ENCODE measurements around the gene FBXL13.
"Not testable (repeated sequence)": the region's sequence is repeated elsewhere in the genome, so short reads cannot be mapped to it uniquely, and the experiment has no call there.

FBXL13 gene

GRCh38 chr7:102811942-102812678 is 262.5 kb downstream of the FBXL13 start:
- DNase-seq = no peak

- no peak for DNase-seq
These were observed 263.7 kb downstream of the FBXL13 start for GRCh38 chr7:102810916-102811315.

GRCh38 chr7:102806613-102807012 is 268.0 kb downstream of the FBXL13 start:
- no peak for DNase-seq

- not testable (repeated sequence) for DNase-seq
These were observed 278.5 kb downstream of the FBXL13 start for GRCh38 chr7:102795987-102796595.

DNA sequence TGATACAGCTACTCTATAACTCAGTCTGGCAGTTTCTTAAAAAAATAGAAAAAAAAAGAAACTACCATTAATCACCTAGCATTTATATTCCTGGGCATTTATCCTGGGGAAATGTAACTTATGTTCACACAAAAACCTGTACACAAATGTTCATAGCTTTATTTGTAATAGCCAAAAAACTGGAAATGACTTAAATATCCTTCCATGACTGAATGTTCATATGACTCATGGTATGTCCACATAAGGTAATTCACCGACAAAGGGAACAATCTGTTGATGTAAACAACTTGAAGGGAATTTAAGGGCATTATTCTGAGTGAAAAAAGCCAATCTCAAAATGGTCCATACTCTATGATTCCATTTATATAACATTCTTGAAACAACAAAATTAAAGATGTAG is 280.0 kb downstream of the FBXL13 start:
- not testable (repeated sequence) for DNase-seq

DNA sequence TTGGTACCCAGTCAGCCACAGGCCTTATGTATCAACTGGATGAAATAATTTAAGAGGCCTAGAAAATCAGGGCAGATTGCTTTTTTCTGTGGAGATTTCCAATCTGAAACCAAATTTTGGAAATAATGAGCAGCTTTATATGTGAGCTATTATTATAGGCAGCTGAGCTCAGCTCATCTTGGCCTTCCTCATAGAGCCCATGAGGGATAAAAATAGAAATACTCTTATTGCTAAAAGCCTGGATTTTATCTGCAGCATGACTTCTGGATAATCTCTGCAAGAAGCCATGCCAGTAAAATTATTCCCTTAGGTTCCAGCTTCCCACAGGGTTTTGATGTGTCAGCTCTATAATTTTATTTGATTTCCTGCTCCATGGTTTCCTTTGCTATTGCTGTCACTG is 282.8 kb downstream of the FBXL13 start:
- DNase-seq = not testable (repeated sequence)

DNA sequence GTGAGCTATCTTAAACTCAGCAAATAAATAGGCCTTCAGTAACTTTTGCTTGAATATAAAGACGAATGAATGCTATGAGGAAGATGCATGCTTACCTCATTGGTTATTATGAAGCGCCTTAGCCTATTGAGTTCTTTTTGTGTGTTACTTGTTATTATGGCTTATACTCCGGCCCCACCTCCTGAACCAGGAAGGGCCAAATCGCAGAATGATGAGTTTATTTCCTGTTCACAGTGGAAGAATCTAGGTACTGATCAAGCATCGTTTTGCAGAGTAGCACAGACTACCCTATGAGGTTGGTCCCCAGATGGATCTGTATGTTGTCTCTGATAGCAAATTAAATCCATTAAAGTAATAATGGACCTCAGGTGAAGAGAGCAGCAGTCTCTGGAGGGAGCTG is 283.2 kb downstream of the FBXL13 start:
- DNase-seq = not testable (repeated sequence)

GRCh38 chr7:102790364-102791100 is 284.1 kb downstream of the FBXL13 start:
- DNase-seq = not testable (repeated sequence)

DNA sequence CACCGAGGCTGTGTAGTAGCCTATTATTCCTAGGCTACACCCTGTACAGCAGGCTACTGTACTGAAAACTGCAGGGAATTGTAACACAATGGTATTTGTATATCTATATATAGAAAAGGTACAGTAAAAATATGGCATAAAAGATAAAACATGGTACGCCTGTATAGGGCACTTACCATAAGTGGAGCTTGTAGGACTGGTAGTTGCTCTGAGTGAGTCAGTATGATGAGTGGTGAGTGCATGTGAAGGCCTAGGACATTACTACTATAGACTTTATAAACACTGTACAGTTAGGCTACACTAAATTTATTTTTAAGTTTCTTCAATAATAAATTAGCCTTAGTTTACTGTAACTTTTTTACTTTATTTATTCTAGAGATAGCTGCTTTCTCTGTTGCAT is 285.8 kb downstream of the FBXL13 start:
- DNase-seq = not testable (repeated sequence)

DNA sequence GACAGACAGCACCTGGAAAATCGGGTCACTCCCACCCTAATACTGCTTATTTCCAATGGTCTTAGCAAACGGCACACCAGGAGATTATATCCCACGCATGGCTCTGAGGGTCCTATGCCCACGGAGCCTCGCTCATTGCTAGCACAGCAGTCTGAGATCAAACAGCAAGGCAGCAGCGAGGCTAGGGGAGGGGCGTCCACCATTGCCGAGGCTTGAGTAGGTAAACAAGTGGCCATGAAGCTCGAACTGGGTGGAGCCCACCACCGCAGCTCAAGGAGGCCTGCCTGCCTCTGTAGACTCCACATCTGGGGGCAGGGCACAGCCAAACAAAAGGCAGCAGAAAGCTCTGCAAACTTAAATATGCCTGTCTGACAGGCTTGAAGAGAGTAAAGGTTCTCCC is 293.7 kb downstream of the FBXL13 start:
- not testable (repeated sequence) for DNase-seq

GRCh38 chr7:102778663-102779062 is 295.9 kb downstream of the FBXL13 start:
- DNase-seq = not testable (repeated sequence)

DNA sequence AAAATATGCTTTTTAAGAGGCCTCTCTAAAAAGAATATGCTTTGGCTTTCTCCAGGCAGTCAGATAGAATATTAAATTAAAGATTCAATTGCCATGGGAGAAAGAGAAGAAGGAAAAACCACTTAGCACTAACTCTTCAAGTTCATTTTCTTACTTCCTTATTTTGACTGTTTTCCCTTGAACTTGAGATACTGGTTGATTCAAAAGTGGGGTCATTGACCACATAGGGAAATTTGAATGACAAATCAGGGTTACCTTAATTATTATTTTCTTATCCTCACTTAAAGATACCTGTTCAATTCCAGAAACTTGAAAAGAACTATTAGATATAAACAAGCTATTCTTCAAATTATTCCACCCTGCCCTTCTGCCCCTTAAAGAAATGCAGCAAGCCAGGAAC is 298.4 kb downstream of the FBXL13 start:
- DNase-seq = not testable (repeated sequence)

GRCh38 chr7:102770467-102770866 is 304.1 kb downstream of the FBXL13 start:
- DNase-seq = not testable (repeated sequence)

DNA sequence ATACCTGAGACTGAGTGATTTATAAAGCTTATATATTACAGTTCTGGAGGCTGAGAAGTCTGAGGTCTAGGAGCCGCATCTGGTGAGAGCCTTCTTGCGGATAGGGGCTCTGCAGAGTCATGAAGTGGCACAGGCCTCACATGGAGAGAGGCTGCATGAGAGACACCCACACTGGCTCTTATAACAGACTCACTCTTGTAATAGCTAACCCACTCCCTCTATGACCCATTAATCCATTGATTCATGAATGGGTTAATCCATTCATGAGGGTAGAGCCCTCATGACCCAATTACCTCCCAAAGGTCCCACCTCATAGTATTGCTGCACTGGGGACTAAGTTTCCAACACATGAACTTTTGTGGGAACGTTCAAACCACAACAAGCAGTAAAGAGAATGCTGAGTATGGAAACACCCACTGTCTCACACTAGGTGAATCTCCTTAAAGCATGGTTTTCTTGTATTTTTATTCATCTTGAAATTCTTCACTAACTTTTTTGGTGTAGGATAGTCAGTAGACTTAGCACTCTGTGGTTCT is 304.9 kb downstream of the FBXL13 start:
- DNase-seq = not testable (repeated sequence)

GRCh38 chr7:102763295-102763905 is 311.2 kb downstream of the FBXL13 start:
- DNase-seq = peak; percentile 24
